H1 (cell line): Measurements from ENCODE around the gene MMP20. TPM values are rescaled to one million over a fixed set of nuclear protein-coding genes. Genes with fewer than 3 reads are reported as not detected.

ENCODE experiments used
- CTCF ChIA-PET: fragments of 300-600 bp; sonication (Branson Sonifier 250); formaldehyde crosslinking; loops from one replicate; lab custom pipeline; 2021; ENCODE audit not compliant: partially characterized antibody; lab: Charles Lee
- POLR2A ChIA-PET: fragments of 300-600 bp; sonication (Branson Sonifier 250); formaldehyde crosslinking; loops from one replicate; lab custom pipeline; 2021; ENCODE audit warnings: inconsistent platforms; ENCODE audit not compliant: partially characterized antibody; lab: Charles Lee
- DNase-seq, 2 experiments: peaks; one replicate each; pipeline versions ENCODE4 v3.0.0 to v3.0.0-alpha.2; 2010 to 2022; ENCODE audit warnings: low spot score in 2 of 2, low read depth in 1 of 2, mixed read lengths in 1 of 2
- FAIRE-seq: peaks from 2 replicates; lab custom pipeline; 2011; peaks lifted over from hg19 to GRCh38; lab: Jason Lieb, UNC
- H2AFZ ChIP-seq: 2 replicates; pipeline ENCODE4 v1.8.1; 2012; ENCODE audit warnings: low read length, inconsistent platforms
- H2AK5ac ChIP-seq: 2 replicates; pipeline ENCODE4 v1.6.1; 2013; ENCODE audit warnings: low read depth, low read length
- H2BK120ac ChIP-seq: replicated peaks from 2 replicates; pipeline ENCODE3; 2013; ENCODE audit warnings: low read depth, low read length, inconsistent platforms
- H2BK12ac ChIP-seq: 2 replicates; pipeline ENCODE4 v1.6.1; 2013; ENCODE audit warnings: low read depth, low read length
- H2BK15ac ChIP-seq: 2 replicates; pipeline ENCODE4 v1.6.1; 2013; ENCODE audit warnings: low read length
- H2BK20ac ChIP-seq: 2 replicates; pipeline ENCODE4 v1.6.1; 2013; ENCODE audit warnings: low read length
- H2BK5ac ChIP-seq: 2 replicates; pipeline ENCODE4 v1.6.1; 2013; ENCODE audit warnings: low read depth, low read length
- H3K14ac ChIP-seq: 2 replicates; pipeline ENCODE4 v1.6.1; 2013; ENCODE audit warnings: inconsistent platforms; ENCODE audit not compliant: insufficient read length
- H3K18ac ChIP-seq: 2 replicates; pipeline ENCODE4 v1.6.1; 2013; ENCODE audit warnings: low read length; ENCODE audit errors: extremely low read depth
- H3K23ac ChIP-seq: 2 replicates; pipeline ENCODE4 v1.6.1; 2013; ENCODE audit warnings: inconsistent platforms; ENCODE audit not compliant: insufficient read length
- H3K23me2 ChIP-seq: 2 replicates; pipeline ENCODE4 v1.6.1; 2013; ENCODE audit warnings: low read depth, low read length
- H3K27ac ChIP-seq: 2 replicates; pipeline ENCODE4 v1.6.1; 2011; ENCODE audit warnings: low read depth, low read length, inconsistent platforms
- H3K27me3 ChIP-seq, 4 experiments: replicated peaks in 1 of 4; 1 replicate in 1 of 4; 2 replicates in 3 of 4; pipeline versions ENCODE4 v1.6.1 to v1.8.1; 2011 to 2013; ENCODE audit warnings: low read length in 3 of 4, mild to moderate bottlenecking in 3 of 4, inconsistent platforms in 2 of 4, mixed read lengths in 2 of 4, moderate library complexity in 1 of 4; ENCODE audit not compliant: control insufficient read depth in 3 of 4, insufficient read depth in 3 of 4; ENCODE audit errors: extremely low read depth in 1 of 4
- H3K36me3 ChIP-seq, 4 experiments: 2 replicates each; pipeline versions ENCODE4 v1.6.1 to v1.8.1; 2011 to 2013; ENCODE audit warnings: mild to moderate bottlenecking in 4 of 4, low read length in 3 of 4, moderate library complexity in 2 of 4, control low read depth in 1 of 4, inconsistent platforms in 1 of 4; ENCODE audit not compliant: insufficient read depth in 4 of 4, control insufficient read depth in 2 of 4
- H3K4ac ChIP-seq: replicated peaks from 2 replicates; pipeline ENCODE3; 2013; ENCODE audit warnings: low read length, low read depth, mixed read lengths, inconsistent platforms; ENCODE audit not compliant: insufficient read length
- H3K4me1 ChIP-seq, 4 experiments: replicated peaks in 1 of 4; 1 replicate in 1 of 4; 2 replicates in 3 of 4; pipeline versions ENCODE4 v1.6.1 to v1.8.1; 2011 to 2013; ENCODE audit warnings: low read length in 3 of 4, inconsistent platforms in 2 of 4, mixed read lengths in 1 of 4; ENCODE audit not compliant: insufficient read depth in 4 of 4, control insufficient read depth in 3 of 4
- H3K4me2 ChIP-seq, 2 experiments: 2 replicates each; pipeline versions ENCODE4 v1.6.1 to v1.8.1; 2011 to 2013; ENCODE audit warnings: low read depth in 2 of 2, low read length in 2 of 2, control low read depth in 1 of 2, inconsistent platforms in 1 of 2, mild to moderate bottlenecking in 1 of 2; ENCODE audit not compliant: insufficient read depth in 1 of 2
- H3K4me3 ChIP-seq, 4 experiments: fragments of 200-600, 300-600 bp in 1 of 4; sonication (generic), shearing (Covaris generic), sonication (Bioruptor Twin) in 1 of 4; 2 replicates each; pipeline versions ENCODE4 v1.5.1 to v1.8.1; 2011 to 2016; ENCODE audit warnings: low read length in 4 of 4, low read depth in 3 of 4, control low read depth in 2 of 4, inconsistent platforms in 2 of 4, mild to moderate bottlenecking in 2 of 4, mixed read lengths in 1 of 4, moderate library complexity in 1 of 4; ENCODE audit not compliant: insufficient read depth in 2 of 4; ENCODE audit errors: extremely low read depth in 1 of 4
- H3K56ac ChIP-seq: replicated peaks from 2 replicates; pipeline ENCODE3; 2013; ENCODE audit warnings: low read depth, mild to moderate bottlenecking, mixed read lengths, low read length, inconsistent platforms; ENCODE audit not compliant: insufficient read length
- H3K79me1 ChIP-seq: 2 replicates; pipeline ENCODE4 v1.6.1; 2013; ENCODE audit warnings: low read depth, low read length, control low read depth
- H3K79me2 ChIP-seq, 2 experiments: 2 replicates each; pipeline versions ENCODE4 v1.6.1 to v1.8.1; 2012 to 2013; ENCODE audit warnings: low read length in 2 of 2, mild to moderate bottlenecking in 2 of 2, inconsistent platforms in 1 of 2; ENCODE audit not compliant: insufficient read depth in 2 of 2, control insufficient read depth in 1 of 2
- H3K9ac ChIP-seq, 4 experiments: replicated peaks in 1 of 4; 1 replicate in 1 of 4; 2 replicates in 3 of 4; pipeline versions ENCODE4 v1.6.1 to v1.8.1; 2011 to 2013; ENCODE audit warnings: low read depth in 3 of 4, low read length in 3 of 4, control low read depth in 2 of 4, mild to moderate bottlenecking in 2 of 4, moderate library complexity in 2 of 4, inconsistent platforms in 1 of 4; ENCODE audit errors: extremely low read depth in 1 of 4
- H3K9me3 ChIP-seq, 2 experiments: 2 replicates each; pipeline versions ENCODE4 v1.6.1 to v1.8.1; 2012 to 2013; ENCODE audit warnings: mild to moderate bottlenecking in 2 of 2, moderate library complexity in 2 of 2, control low read depth in 1 of 2, inconsistent platforms in 1 of 2, low read depth in 1 of 2, low read length in 1 of 2, mixed read lengths in 1 of 2; ENCODE audit not compliant: insufficient read depth in 2 of 2
- H4K20me1 ChIP-seq, 2 experiments: replicated peaks in 1 of 2; 2 replicates each; pipeline versions ENCODE3 to v1.8.1; 2011 to 2013; ENCODE audit warnings: inconsistent platforms in 2 of 2, low read length in 2 of 2, mild to moderate bottlenecking in 1 of 2; ENCODE audit not compliant: insufficient read depth in 2 of 2, control insufficient read depth in 1 of 2
- H4K5ac ChIP-seq: 2 replicates; pipeline ENCODE4 v1.6.1; 2013; ENCODE audit warnings: low read length, low read depth, mixed read lengths, inconsistent platforms; ENCODE audit not compliant: insufficient read length
- H4K8ac ChIP-seq: 2 replicates; pipeline ENCODE4 v1.8.0; 2013; ENCODE audit warnings: mild to moderate bottlenecking, moderate library complexity, low read length, inconsistent platforms; ENCODE audit not compliant: insufficient read depth; ENCODE audit errors: extremely low read depth
- H4K91ac ChIP-seq: replicated peaks from 2 replicates; pipeline ENCODE3; 2013; ENCODE audit warnings: low read length, mixed read lengths, inconsistent platforms; ENCODE audit not compliant: insufficient read length
- EZH2 ChIP-seq: fragments of 200-600 bp; sonication (generic); IDR thresholded peaks from 2 replicates; pipeline ENCODE4 v1.7.1; 2012; ENCODE audit warnings: low read depth, mild to moderate bottlenecking, moderate library complexity, low read length, inconsistent platforms; ENCODE audit not compliant: severe bottlenecking
- MAFK ChIP-seq: IDR thresholded peaks from 2 replicates; pipeline ENCODE4 v1.6.1; 2012; ENCODE audit warnings: low read depth, mild to moderate bottlenecking, improper control_type of control experiment, low read length
- SP1 ChIP-seq: IDR thresholded peaks from 2 replicates; pipeline ENCODE4 v1.6.1; 2011; ENCODE audit warnings: low read depth, low read length
- ZNF274 ChIP-seq: IDR thresholded peaks from 2 replicates; pipeline ENCODE4 v1.7.0; 2012; ENCODE audit warnings: low read length, borderline replicate concordance; ENCODE audit errors: extremely low read depth
- WGBS, 2 experiments: shearing (Covaris generic) in 1 of 2; methylation state at CpG; one replicate each; pipeline versions ENCODE4 v1.1.6 to v1.1.7; 2013 to 2015; ENCODE audit warnings: low lambda C conversion rate in 2 of 2, mixed read lengths in 2 of 2, inconsistent platforms in 1 of 2, low coverage in 1 of 2, missing lambda C conversion rate in 1 of 2; ENCODE audit not compliant: insufficient replicate concordance in 2 of 2, insufficient coverage in 1 of 2, insufficient read length in 1 of 2; ENCODE audit errors: extremely low coverage in 1 of 2, missing lambda C conversion rate in 1 of 2; 5-methylcytosine and 5-hydroxymethylcytosine counted together
- polyA plus RNA-seq, 7 experiments: library from polyadenylated mRNA; depleted of rRNA in 3 of 7; stranded (reverse) in 5 of 7; unstranded in 2 of 7; fragments of >200 nt in 5 of 7; fragments of 200-250 nt in 2 of 7; gene quantifications; 1 replicate in 5 of 7; 2 replicates in 1 of 7; 4 replicates in 1 of 7; pipeline versions ENCODE4 v1.2.1 to v1.2.3, GENCODE V29; 2011 to 2013; ENCODE audit warnings: missing spikeins in 2 of 7, mixed read lengths in 2 of 7
- total RNA-seq: library from RNA; stranded (reverse); fragmentation: NEBNext Ultra II Directional; extraction: Animal tissue kit (Norgen Biotek cat#: 25700); gene quantifications from 2 replicates; pipeline ENCODE4 v1.2.1, GENCODE V29; 2021

Gene MMP20
- total and polyA plus RNA-seq, 2 of the 8 experiments (the other 6 are each of a cell fraction or from before 2014, with no cell fraction given), result not detected

GRCh38 chr11:102617466-102618008, 7.6 kb downstream of the MMP20 start:
- Histone ChIP-seq H3K4ac (no peak overlapping the region), H3K27me3 (no peaks in the 10 kb centered on the region), H3K4me2 (no peak overlapping the region), H3K4me1 (peaks cover 4 to 18% (median 9%) of the 10 kb centered on the region in 4 experiments), H2AK5ac (no peak overlapping the region), H3K36me3 (no peaks in the 10 kb centered on the region), H3K18ac (no peak overlapping the region), H3K9me3 (no peaks in the 10 kb centered on the region), H3K9ac (no peak overlapping the region), H4K8ac (no peak overlapping the region), H3K23me2 (no peaks in the 10 kb centered on the region), H3K27ac (no peak overlapping the region), H2AFZ (no peak overlapping the region), H2BK20ac (no peak overlapping the region), H2BK15ac (no peak overlapping the region), H3K79me1 (no peaks in the 10 kb centered on the region), H3K79me2 (no peaks in the 10 kb centered on the region), H3K56ac (no peak overlapping the region), H2BK12ac (no peak overlapping the region), H3K4me3 (no peak overlapping the region), H2BK120ac (no peak overlapping the region), H3K23ac (no peak overlapping the region), H4K5ac (no peak overlapping the region), H3K14ac (no peak overlapping the region), H4K20me1 (no peaks in the 10 kb centered on the region), H4K91ac (no peak overlapping the region), H2BK5ac (no peak overlapping the region)
- no peak for FAIRE-seq
- TF ChIP-seq ZNF274, result no peak
- no peak for TF ChIP-seq SP1
- TF ChIP-seq MAFK, result 0 out of 2 replicates have a peak, but pooled peaks have one; percentile 13
- TF ChIP-seq EZH2, result no peak
- ChIA-PET POLR2A (no interaction called here), CTCF (interaction anchor here (0.7 to 1.7 kb wide), 3 partner anchors 8 to 324 kb away, joined by 3 to 8 read pairs (median 3); partner anchors contain the start of gene MMP20)
- DNase-seq, result no peak
- 67% methylated on average over 1 of the region's 1 CpG; no CpG with 5 or more reads in 1 of the 2 experiments for WGBS, 2 experiments
